DND-41 (cell line): ENCODE data around the gene UAP1L1.

ENCODE experiments used
- ATAC-seq: fragments of 200-7000 bp; cut with Tn5 transposase; 3 replicates; pipeline ENCODE4 v1.9.1; 2021; ENCODE audit warnings: low read depth; ENCODE audit not compliant: insufficient read depth
- DNase-seq: peaks from one replicate; pipeline ENCODE4 v3.0.0-alpha.2; 2020
- H2AFZ ChIP-seq: 2 replicates; pipeline ENCODE4 v1.6.0; 2012; ENCODE audit warnings: low read depth, low read length
- H3K27ac ChIP-seq: 2 replicates; pipeline ENCODE4 v1.5.1; 2012; ENCODE audit warnings: low read length, inconsistent platforms
- H3K27me3 ChIP-seq: fragments of 200-600 bp; sonication (generic); 2 replicates; pipeline ENCODE4 v1.6.0; 2012; ENCODE audit warnings: low read length, mild to moderate bottlenecking, inconsistent platforms; ENCODE audit not compliant: insufficient read depth, poor library complexity
- H3K36me3 ChIP-seq: 2 replicates; pipeline ENCODE4 v1.5.1; 2012; ENCODE audit warnings: low read length, inconsistent platforms; ENCODE audit not compliant: insufficient read depth
- H3K4me1 ChIP-seq: 2 replicates; pipeline ENCODE4 v1.5.1; 2012; ENCODE audit warnings: mild to moderate bottlenecking, low read length; ENCODE audit not compliant: insufficient read depth
- H3K4me2 ChIP-seq: 2 replicates; pipeline ENCODE4 v1.6.0; 2012; ENCODE audit warnings: mild to moderate bottlenecking, moderate library complexity, low read length, inconsistent platforms; ENCODE audit not compliant: insufficient read depth
- H3K4me3 ChIP-seq, 2 experiments: fragments of 200-600 bp in 1 of 2; shearing (Covaris generic) in 1 of 2; 2 replicates each; pipeline ENCODE4 v1.5.1; 2012 to 2016; ENCODE audit warnings: inconsistent platforms in 2 of 2, low read length in 2 of 2, mild to moderate bottlenecking in 2 of 2, low read depth in 1 of 2, moderate library complexity in 1 of 2
- H3K79me2 ChIP-seq: 2 replicates; pipeline ENCODE4 v1.6.0; 2012; ENCODE audit warnings: low read length, inconsistent platforms; ENCODE audit not compliant: insufficient read depth
- H3K9ac ChIP-seq: 2 replicates; pipeline ENCODE4 v1.6.0; 2012; ENCODE audit warnings: low read depth, mild to moderate bottlenecking, inconsistent platforms, low read length, moderate library complexity
- H3K9me3 ChIP-seq: 2 replicates; pipeline ENCODE4 v1.5.1; 2012; ENCODE audit warnings: low read length, moderate library complexity, mild to moderate bottlenecking, inconsistent platforms; ENCODE audit not compliant: insufficient read depth, severe bottlenecking
- H4K20me1 ChIP-seq: 2 replicates; pipeline ENCODE4 v1.6.0; 2012; ENCODE audit warnings: low read length; ENCODE audit not compliant: insufficient read depth
- EZH2 ChIP-seq: IDR thresholded peaks from 3 replicates; pipeline ENCODE4 v1.6.1; 2012; ENCODE audit warnings: borderline replicate concordance, low read depth, mild to moderate bottlenecking, moderate library complexity, low read length, inconsistent platforms; ENCODE audit not compliant: severe bottlenecking
- TF ChIP-seq, protein P1 (sequence below): IDR thresholded peaks from 2 replicates; pipeline ENCODE4 v1.5.1; 2012; ENCODE audit warnings: borderline replicate concordance, low read length, moderate library complexity, mild to moderate bottlenecking; ENCODE audit not compliant: poor library complexity, severe bottlenecking; ENCODE audit errors: extremely low read depth

The UAP1L1 gene

DNA sequence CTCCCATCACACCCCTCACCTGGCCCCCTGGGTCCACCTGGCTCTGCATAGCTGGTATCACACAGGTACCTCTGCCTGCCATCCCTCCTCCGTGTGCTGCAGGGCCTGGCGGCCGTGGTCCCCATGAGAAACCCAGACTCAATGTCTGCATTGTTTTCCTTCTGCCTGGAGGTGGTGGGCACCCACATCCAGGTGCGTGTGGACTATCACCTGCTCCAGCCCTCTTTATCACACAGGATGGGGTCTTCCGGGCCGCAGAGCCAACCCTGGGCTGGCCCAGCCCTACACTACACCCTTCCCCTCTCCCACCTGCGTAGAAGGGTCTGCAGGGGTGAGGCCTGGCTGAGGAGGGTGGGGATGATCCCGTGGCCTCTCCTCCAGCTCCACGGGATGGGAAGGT lies 38.4 kb upstream of the UAP1L1 start:
- peaks cover 21% of the 10 kb centered on the region for H4K20me1 ChIP-seq
- peaks cover 11% of the 10 kb centered on the region for H3K4me1 ChIP-seq
- ATAC-seq = no peak
- no peak for DNase-seq
- peaks cover 13% of the 10 kb centered on the region for H3K27me3 ChIP-seq
- H2AFZ ChIP-seq = no peak overlapping the region
- no peak overlapping the region for H3K9ac ChIP-seq
- H3K4me3 ChIP-seq = no peak overlapping the region
- TF ChIP-seq, protein P1, sequence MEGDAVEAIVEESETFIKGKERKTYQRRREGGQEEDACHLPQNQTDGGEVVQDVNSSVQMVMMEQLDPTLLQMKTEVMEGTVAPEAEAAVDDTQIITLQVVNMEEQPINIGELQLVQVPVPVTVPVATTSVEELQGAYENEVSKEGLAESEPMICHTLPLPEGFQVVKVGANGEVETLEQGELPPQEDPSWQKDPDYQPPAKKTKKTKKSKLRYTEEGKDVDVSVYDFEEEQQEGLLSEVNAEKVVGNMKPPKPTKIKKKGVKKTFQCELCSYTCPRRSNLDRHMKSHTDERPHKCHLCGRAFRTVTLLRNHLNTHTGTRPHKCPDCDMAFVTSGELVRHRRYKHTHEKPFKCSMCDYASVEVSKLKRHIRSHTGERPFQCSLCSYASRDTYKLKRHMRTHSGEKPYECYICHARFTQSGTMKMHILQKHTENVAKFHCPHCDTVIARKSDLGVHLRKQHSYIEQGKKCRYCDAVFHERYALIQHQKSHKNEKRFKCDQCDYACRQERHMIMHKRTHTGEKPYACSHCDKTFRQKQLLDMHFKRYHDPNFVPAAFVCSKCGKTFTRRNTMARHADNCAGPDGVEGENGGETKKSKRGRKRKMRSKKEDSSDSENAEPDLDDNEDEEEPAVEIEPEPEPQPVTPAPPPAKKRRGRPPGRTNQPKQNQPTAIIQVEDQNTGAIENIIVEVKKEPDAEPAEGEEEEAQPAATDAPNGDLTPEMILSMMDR = no peak
- TF ChIP-seq EZH2 = no peak
- H3K36me3 ChIP-seq = no peaks in the 10 kb centered on the region
- H3K4me2 ChIP-seq = no peak overlapping the region
- no peak overlapping the region for H3K27ac ChIP-seq
- no peaks in the 10 kb centered on the region for H3K79me2 ChIP-seq
- H3K9me3 ChIP-seq = no peaks in the 10 kb centered on the region

DNA sequence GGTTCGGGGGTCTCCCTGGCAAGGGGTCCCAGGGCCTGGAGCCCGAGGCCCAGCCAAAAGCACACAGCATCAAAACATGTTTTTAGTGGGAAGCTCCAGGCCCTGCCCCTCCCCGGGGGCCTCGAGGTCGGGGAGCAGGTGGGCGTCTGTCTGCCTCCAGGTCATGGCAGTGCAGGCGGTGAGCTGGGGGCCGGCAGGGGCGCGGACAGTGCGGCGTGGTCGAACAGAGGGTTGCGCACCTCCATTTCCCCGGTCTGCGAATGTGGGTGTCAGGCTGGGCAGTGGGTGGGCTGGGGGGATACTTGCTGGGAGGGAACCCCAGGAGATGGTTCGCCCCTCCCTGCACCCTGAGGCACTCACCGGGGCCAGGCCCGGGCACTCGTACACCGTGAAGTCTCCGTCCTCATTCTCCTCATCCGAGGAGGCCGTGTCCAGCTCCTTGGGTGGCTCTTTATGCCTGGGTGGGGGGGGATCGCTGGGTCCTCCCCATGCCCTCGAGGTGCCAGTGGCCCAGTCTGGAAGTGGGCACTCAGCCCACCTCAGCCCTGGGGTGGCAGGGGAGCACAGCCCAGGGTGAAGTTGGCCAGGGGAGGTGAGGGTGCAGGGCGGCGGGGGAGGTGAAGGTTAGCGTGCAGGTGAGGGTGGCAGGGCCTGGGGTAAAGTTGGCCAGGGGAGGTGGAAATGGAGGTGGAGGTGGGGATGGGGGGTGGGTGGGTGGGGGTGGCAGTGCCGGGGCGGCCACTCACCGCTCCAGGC lies 37.5 kb upstream of the UAP1L1 start:
- no peaks in the 10 kb centered on the region for H3K9me3 ChIP-seq
- H3K4me1 ChIP-seq = peaks cover 6% of the 10 kb centered on the region
- H2AFZ ChIP-seq = no peak overlapping the region
- H3K9ac ChIP-seq = no peak overlapping the region
- no peak overlapping the region for H3K4me2 ChIP-seq
- H3K79me2 ChIP-seq = no peaks in the 10 kb centered on the region
- TF ChIP-seq EZH2 = no peak
- no peak overlapping the region for H3K4me3 ChIP-seq
- H4K20me1 ChIP-seq = peaks cover 25% of the 10 kb centered on the region
- no peak for ATAC-seq
- DNase-seq = no peak
- no peak overlapping the region for H3K27ac ChIP-seq
- peaks cover 16% of the 10 kb centered on the region for H3K27me3 ChIP-seq
- H3K36me3 ChIP-seq = no peaks in the 10 kb centered on the region

DNA sequence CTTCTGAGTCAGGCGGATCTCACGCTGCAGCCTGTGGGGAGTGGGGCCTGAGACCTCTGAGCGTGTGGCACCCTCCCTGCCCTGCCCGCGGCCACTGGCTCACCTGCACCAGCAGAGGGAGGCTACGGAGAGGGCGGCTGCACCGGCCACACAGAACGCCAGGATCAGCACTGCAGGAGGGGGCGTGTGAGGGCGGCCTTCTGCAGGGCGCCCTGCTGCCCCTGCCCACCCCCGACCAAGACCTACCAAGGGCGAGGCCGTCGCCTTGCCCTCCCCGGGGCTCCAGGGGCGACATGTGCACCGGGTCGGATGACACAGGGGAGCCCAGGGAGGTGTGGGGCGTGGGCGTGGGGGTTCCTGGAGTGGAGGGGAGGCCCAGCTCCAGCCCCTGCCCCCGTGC lies 36.7 kb upstream of the UAP1L1 start:
- no peak overlapping the region for H3K27ac ChIP-seq
- H4K20me1 ChIP-seq = peaks cover 25% of the 10 kb centered on the region; the same call in 1 of the 2 replicates
- H3K79me2 ChIP-seq = no peaks in the 10 kb centered on the region
- H2AFZ ChIP-seq = no peak overlapping the region
- TF ChIP-seq EZH2 = no peak
- TF ChIP-seq, protein P1 = no peak
- H3K4me3 ChIP-seq = no peak overlapping the region
- H3K9me3 ChIP-seq = no peaks in the 10 kb centered on the region
- H3K4me2 ChIP-seq = no peak overlapping the region
- DNase-seq = no peak
- ATAC-seq = no peak
- no peaks in the 10 kb centered on the region for H3K4me1 ChIP-seq
- peaks cover 20% of the 10 kb centered on the region for H3K27me3 ChIP-seq
- H3K36me3 ChIP-seq = no peaks in the 10 kb centered on the region
- H3K9ac ChIP-seq = no peak overlapping the region

DNA sequence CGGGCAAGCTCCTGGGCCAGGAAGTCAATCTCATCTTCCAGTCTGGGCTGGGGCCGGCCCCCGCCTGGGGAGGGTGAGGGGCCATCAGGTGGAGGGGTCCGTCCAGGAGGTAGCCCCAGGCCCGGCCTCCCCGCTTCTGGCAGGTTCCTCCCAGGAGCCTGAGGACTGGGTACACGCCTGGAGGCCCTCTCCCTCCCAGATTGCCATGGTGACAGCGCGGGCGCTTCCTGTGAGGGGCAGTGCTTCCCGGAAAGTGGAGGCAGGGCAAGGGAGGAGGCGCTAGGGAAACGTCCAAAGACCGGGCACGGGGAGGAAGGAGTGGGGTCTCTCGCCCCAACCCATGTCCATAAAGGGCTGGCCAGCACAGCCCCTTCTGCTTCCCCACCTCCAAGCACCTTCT lies 36.2 kb upstream of the UAP1L1 start:
- H3K9ac ChIP-seq = no peak overlapping the region
- no peak overlapping the region for H3K4me2 ChIP-seq
- no peaks in the 10 kb centered on the region for H3K9me3 ChIP-seq
- no peaks in the 10 kb centered on the region for H3K79me2 ChIP-seq
- ATAC-seq (no peak), DNase-seq (no peak)
- no peak overlapping the region for H2AFZ ChIP-seq
- no peak overlapping the region for H3K4me3 ChIP-seq
- H3K36me3 ChIP-seq = no peaks in the 10 kb centered on the region
- H3K27me3 ChIP-seq = peaks cover 24% of the 10 kb centered on the region
- no peaks in the 10 kb centered on the region for H3K4me1 ChIP-seq
- H4K20me1 ChIP-seq = peaks cover 25% of the 10 kb centered on the region
- TF ChIP-seq, protein P1 = no peak
- no peak for TF ChIP-seq EZH2
- no peak overlapping the region for H3K27ac ChIP-seq
